Ascending aorta (tissue), 2 donors: ENCODE measurements around the gene FGFR3. TPM values are rescaled to one million over a fixed set of nuclear protein-coding genes. Genes with fewer than 3 reads are reported as not detected.

ENCODE experiments used
- DNase-seq, 2 donors: peaks; one replicate each; pipeline ENCODE4 v3.0.0-alpha.2; 2019; ENCODE audit warnings: low spot score in 2 of 2
- H3K27ac ChIP-seq, 2 donors: fragments of 200-600 bp; sonication (generic); one replicate each; pipeline ENCODE4 v1.5.1; 2016 to 2017; ENCODE audit warnings: mild to moderate bottlenecking in 1 of 2
- H3K27me3 ChIP-seq: fragments of 200-600 bp; sonication (generic); one replicate; pipeline ENCODE4 v1.5.1; 2017
- H3K36me3 ChIP-seq, 2 donors: fragments of 200-600 bp; sonication (generic); one replicate each; pipeline ENCODE4 v1.5.1; 2016
- H3K4me1 ChIP-seq, 2 donors: fragments of 200-600 bp; sonication (generic); one replicate each; pipeline ENCODE4 v1.5.1; 2016 to 2017; ENCODE audit warnings: mild to moderate bottlenecking in 1 of 2
- H3K4me3 ChIP-seq, 2 donors: fragments of 200-600 bp; sonication (generic); one replicate each; pipeline ENCODE4 v1.5.1; 2016 to 2017; ENCODE audit warnings: mild to moderate bottlenecking in 1 of 2
- H3K9me3 ChIP-seq, 2 donors: fragments of 200-600 bp; sonication (generic); one replicate each; pipeline ENCODE4 v1.5.1; 2016
- CTCF ChIP-seq, 3 experiments: fragments of 200-600 bp in 2 of 3; fragments of 450-650 bp in 1 of 3; sonication (generic) in 2 of 3; IDR thresholded peaks; one replicate each; pipeline ENCODE4 v1.5.1; 2016 to 2019; ENCODE audit warnings: antibody characterized with exemption in 3 of 3, mild to moderate bottlenecking in 1 of 3, moderate library complexity in 1 of 3
- intact Hi-C: fragments of 100-400 bp; cut with DNase I; formaldehyde crosslinking; loops from one replicate; pipeline ENCODE4 v1.15.1; 2023
- total RNA-seq: library from RNA; depleted of rRNA; stranded (reverse); fragments of >200 nt; gene quantifications from one replicate; pipeline ENCODE4 v1.1.0, GENCODE V29; 2016

The FGFR3 gene
- total RNA-seq, 1 donor from 2014 or later = 3.7 TPM

DNA sequence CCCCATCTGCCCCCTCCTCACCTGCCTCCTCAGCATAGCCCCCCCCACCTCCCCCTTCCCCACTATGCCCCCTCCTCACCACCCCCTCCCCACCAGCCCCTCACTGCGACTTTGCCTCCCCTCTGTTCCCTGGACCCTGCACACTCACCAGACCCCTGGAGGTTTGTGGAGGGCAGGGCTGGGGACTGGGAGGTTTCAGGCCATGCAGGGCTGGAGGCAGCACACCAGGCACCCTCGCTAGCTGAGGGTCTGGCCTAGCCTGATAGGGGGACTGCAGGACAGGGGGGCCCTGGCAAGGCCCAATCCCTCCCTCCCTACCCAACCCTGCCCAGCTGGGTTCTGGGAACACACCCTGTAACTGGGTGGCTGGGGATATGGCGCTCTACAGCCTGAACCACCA, 43.7 kb upstream of the FGFR3 start:
- no peak overlapping the region for H3K4me3 ChIP-seq
- intact Hi-C loops = loop anchor here (5.0 kb wide), 1 partner anchor 63 kb away; no protein-coding TSS in a partner anchor
- H3K36me3 ChIP-seq = no peaks in the 10 kb centered on the region

GRCh38 chr4:1749826-1750225, 43.3 kb upstream of the FGFR3 start:
- Histone ChIP-seq H3K9me3 (no peaks in the 10 kb centered on the region), H3K4me1 (peaks cover 0 to 2% of the 10 kb centered on the region in 2 donors), H3K36me3 (no peaks in the 10 kb centered on the region), H3K27me3 (no peaks in the 10 kb centered on the region), H3K4me3 (no peak overlapping the region), H3K27ac (no peak overlapping the region)
- intact Hi-C loops = loop anchor here (5.0 kb wide), 1 partner anchor 62 kb away; no protein-coding TSS in a partner anchor
- no peak for DNase-seq
- no peak for TF ChIP-seq CTCF (IDR thresholded peaks at IDR 0.05)

More for the DNA sequence above, 43.7 kb upstream of the FGFR3 start:
- TF ChIP-seq CTCF (IDR thresholded peaks at IDR 0.05) = no peak
- H3K27me3 ChIP-seq = no peaks in the 10 kb centered on the region
- H3K27ac ChIP-seq = no peak overlapping the region
- peaks cover 0 to 2% of the 10 kb centered on the region in 2 donors for H3K4me1 ChIP-seq
- H3K9me3 ChIP-seq = no peaks in the 10 kb centered on the region
- DNase-seq = no peak

- Histone ChIP-seq H3K4me3 (no peak overlapping the region), H3K36me3 (no peaks in the 10 kb centered on the region), H3K4me1 (peaks cover 0 to 2% of the 10 kb centered on the region in 2 donors), H3K27me3 (no peaks in the 10 kb centered on the region), H3K9me3 (no peaks in the 10 kb centered on the region), H3K27ac (no peak overlapping the region)
- TF ChIP-seq CTCF (IDR thresholded peaks at IDR 0.05) = no peak
- intact Hi-C loops = no loop called here
- DNase-seq = no peak
Measured at GRCh38 chr4:1750381-1751154, 42.5 kb upstream of the FGFR3 start.

- no peak overlapping the region for H3K4me3 ChIP-seq
- no peaks in the 10 kb centered on the region for H3K27me3 ChIP-seq
- H3K27ac ChIP-seq = no peak overlapping the region
- intact Hi-C loops = no loop called here
- no peaks in the 10 kb centered on the region for H3K9me3 ChIP-seq
- no peak for DNase-seq
- no peaks in the 10 kb centered on the region for H3K36me3 ChIP-seq
- no peak for TF ChIP-seq CTCF (IDR thresholded peaks at IDR 0.05)
- H3K4me1 ChIP-seq = peaks cover 0 to 2% of the 10 kb centered on the region in 2 donors
Measured at GRCh38 chr4:1751155-1751918, 41.8 kb upstream of the FGFR3 start.

DNA sequence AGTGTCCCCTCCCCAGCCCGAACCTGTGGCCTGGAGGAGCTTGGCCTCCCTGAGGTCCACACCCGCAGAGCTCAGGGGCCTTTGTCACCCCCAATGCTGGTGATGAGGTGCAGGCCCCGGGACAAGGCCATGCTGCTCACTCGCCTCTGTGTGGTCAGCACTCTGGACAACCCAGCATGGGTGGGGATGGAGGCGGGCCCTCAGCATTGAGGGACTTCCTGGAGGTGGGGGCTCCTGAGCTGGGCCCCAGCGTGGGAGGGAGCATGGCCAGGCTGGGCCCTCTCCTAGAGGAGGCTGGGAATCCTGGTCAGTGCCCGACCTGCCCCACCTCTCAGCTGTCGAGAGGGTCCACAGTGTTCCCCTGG, 41.2 kb upstream of the FGFR3 start:
- Histone ChIP-seq H3K27ac (no peak overlapping the region), H3K27me3 (no peaks in the 10 kb centered on the region), H3K36me3 (no peaks in the 10 kb centered on the region), H3K4me1 (peaks cover 0 to 2% of the 10 kb centered on the region in 2 donors), H3K9me3 (no peaks in the 10 kb centered on the region), H3K4me3 (no peak overlapping the region)
- intact Hi-C loops = no loop called here
- no peak for TF ChIP-seq CTCF (IDR thresholded peaks at IDR 0.05)
- no peak for DNase-seq
